ENCODE results near the gene FGF23.

GRCh38 chr12:4412465-4412864 is 33.0 kb upstream of the FGF23 start:
- no peak for TF ChIP-seq GATA3 (IDR thresholded peaks at IDR 0.05; ENCODE audit: low read depth, low read length)
- no peak for TF ChIP-seq GATA2 (IDR thresholded peaks at IDR 0.05; ENCODE audit: low read depth, low read length)
